PC-9 (cell line): ENCODE measurements around the gene STYXL1.

Experiments
- CTCF ChIP-seq: fragments of 200-600 bp; sonication (generic); conservative IDR thresholded peaks from 2 replicates; pipeline ENCODE4 v1.6.1; 2017; ENCODE audit warnings: mixed run types, antibody characterized with exemption, mild to moderate bottlenecking, moderate library complexity
- EZH2 ChIP-seq: fragments of 200-600 bp; sonication (generic); IDR thresholded peaks from 2 replicates; pipeline ENCODE4 v1.8.0; 2017; ENCODE audit warnings: antibody characterized with exemption, low read depth

- TF ChIP-seq CTCF (no peak), EZH2 (no peak)
These were observed 99.6 kb downstream of the STYXL1 start for GRCh38 chr7:75948179-75948578.
